Measurements from ENCODE around the gene SLC39A11. TPM values are rescaled to one million over a fixed set of nuclear protein-coding genes. Genes with fewer than 3 reads are reported as not detected.

Gene SLC39A11
- polyA plus RNA-seq, 1 donor from 2014 or later, result 8.0 TPM

DNA sequence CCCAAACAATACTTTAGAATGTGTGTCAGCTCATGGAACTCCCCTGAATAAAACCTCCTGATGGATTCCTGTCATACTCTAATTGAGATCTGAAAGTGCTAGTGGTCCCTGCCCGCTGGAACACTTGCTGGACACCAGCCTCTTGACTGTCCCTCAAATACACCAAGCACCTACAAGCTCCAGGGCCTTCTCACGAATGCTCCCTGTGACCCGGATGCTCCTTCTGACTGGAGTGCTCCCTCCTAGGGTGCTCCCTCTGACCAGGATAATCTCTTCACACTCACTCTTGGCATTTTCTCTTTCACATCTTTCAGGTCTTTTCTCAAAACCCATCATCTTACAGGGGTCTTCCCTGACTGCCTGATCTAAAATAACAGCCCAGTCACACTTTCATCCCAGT lies 205.9 kb downstream of the SLC39A11 start:
- H3K4me2 ChIP-seq (ENCODE audit: low read length), result no peak overlapping the region
- TF ChIP-seq TAF1 (IDR thresholded peaks at IDR 0.05; ENCODE audit: low read depth), result no peak
- no peak for TF ChIP-seq POLR2AphosphoS5 (IDR thresholded peaks at IDR 0.05)
- TF ChIP-seq, protein P1, sequence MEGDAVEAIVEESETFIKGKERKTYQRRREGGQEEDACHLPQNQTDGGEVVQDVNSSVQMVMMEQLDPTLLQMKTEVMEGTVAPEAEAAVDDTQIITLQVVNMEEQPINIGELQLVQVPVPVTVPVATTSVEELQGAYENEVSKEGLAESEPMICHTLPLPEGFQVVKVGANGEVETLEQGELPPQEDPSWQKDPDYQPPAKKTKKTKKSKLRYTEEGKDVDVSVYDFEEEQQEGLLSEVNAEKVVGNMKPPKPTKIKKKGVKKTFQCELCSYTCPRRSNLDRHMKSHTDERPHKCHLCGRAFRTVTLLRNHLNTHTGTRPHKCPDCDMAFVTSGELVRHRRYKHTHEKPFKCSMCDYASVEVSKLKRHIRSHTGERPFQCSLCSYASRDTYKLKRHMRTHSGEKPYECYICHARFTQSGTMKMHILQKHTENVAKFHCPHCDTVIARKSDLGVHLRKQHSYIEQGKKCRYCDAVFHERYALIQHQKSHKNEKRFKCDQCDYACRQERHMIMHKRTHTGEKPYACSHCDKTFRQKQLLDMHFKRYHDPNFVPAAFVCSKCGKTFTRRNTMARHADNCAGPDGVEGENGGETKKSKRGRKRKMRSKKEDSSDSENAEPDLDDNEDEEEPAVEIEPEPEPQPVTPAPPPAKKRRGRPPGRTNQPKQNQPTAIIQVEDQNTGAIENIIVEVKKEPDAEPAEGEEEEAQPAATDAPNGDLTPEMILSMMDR (IDR thresholded peaks at IDR 0.05; ENCODE audit: poor library complexity, severe bottlenecking), result no peak
- no peak for TF ChIP-seq MXI1 (conservative IDR thresholded peaks at IDR 0.05; ENCODE audit: poor library complexity, severe bottlenecking)
- no peak for TF ChIP-seq SMC3 (conservative IDR thresholded peaks at IDR 0.05; ENCODE audit: poor library complexity)
- no peak for TF ChIP-seq EP300 (conservative IDR thresholded peaks at IDR 0.05; ENCODE audit: poor library complexity, severe bottlenecking)
- TF ChIP-seq RAD21 (conservative IDR thresholded peaks at IDR 0.05), result no peak
- TF ChIP-seq, protein P2, sequence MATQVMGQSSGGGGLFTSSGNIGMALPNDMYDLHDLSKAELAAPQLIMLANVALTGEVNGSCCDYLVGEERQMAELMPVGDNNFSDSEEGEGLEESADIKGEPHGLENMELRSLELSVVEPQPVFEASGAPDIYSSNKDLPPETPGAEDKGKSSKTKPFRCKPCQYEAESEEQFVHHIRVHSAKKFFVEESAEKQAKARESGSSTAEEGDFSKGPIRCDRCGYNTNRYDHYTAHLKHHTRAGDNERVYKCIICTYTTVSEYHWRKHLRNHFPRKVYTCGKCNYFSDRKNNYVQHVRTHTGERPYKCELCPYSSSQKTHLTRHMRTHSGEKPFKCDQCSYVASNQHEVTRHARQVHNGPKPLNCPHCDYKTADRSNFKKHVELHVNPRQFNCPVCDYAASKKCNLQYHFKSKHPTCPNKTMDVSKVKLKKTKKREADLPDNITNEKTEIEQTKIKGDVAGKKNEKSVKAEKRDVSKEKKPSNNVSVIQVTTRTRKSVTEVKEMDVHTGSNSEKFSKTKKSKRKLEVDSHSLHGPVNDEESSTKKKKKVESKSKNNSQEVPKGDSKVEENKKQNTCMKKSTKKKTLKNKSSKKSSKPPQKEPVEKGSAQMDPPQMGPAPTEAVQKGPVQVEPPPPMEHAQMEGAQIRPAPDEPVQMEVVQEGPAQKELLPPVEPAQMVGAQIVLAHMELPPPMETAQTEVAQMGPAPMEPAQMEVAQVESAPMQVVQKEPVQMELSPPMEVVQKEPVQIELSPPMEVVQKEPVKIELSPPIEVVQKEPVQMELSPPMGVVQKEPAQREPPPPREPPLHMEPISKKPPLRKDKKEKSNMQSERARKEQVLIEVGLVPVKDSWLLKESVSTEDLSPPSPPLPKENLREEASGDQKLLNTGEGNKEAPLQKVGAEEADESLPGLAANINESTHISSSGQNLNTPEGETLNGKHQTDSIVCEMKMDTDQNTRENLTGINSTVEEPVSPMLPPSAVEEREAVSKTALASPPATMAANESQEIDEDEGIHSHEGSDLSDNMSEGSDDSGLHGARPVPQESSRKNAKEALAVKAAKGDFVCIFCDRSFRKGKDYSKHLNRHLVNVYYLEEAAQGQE (IDR thresholded peaks at IDR 0.05; ENCODE audit: borderline replicate concordance), result no peak
- no peak for TF ChIP-seq EZH2 (IDR thresholded peaks at IDR 0.05; ENCODE audit: borderline replicate concordance, insufficient read depth, low read length, poor library complexity, severe bottlenecking)
- no peaks in the 10 kb centered on the region for H3F3A ChIP-seq (ENCODE audit: insufficient read depth, low read length, poor library complexity, severe bottlenecking)
- H3K9ac ChIP-seq (ENCODE audit: low read length), result no peak overlapping the region
- no peaks in the 10 kb centered on the region for H3K9me3 ChIP-seq (ENCODE audit: low read length)
- no peaks in the 10 kb centered on the region for H3K27me3 ChIP-seq (ENCODE audit: insufficient read depth, low read depth, low read length)
- no peaks in the 10 kb centered on the region for H3K9me2 ChIP-seq (ENCODE audit: insufficient read depth, low read length)
- H3K27ac ChIP-seq (ENCODE audit: low read length), result no peak overlapping the region
- H3K36me3 ChIP-seq (ENCODE audit: insufficient read depth, low read length), result no peaks in the 10 kb centered on the region
- H4K20me1 ChIP-seq (ENCODE audit: insufficient read depth), result no peaks in the 10 kb centered on the region
- H3K79me2 ChIP-seq (replicated peaks; ENCODE audit: insufficient read depth, low read length), result no peaks in the 10 kb centered on the region
- H3K4me3 ChIP-seq (ENCODE audit: low read length), result no peak overlapping the region
- H2AFZ ChIP-seq (ENCODE audit: low read depth, low read length), result no peak overlapping the region

DNA sequence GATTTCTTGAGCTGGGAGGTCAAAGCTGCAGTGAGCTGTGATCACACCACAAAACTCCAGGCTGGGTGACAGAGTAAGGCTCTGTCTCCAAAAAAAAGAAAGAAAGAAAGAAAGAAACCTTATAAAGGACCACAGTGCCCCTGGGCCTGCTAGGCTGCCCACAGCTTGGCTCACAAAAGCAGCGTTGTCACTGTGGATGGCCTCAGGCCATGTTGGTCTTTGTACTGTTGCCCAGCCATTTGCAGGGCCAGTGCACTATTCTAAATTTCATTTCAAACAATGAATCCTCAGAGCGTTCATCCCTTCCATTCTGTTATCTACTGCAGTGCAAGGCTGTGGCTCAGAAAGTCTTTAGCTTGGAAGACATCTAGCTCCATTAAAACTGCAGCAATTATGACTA lies 208.4 kb downstream of the SLC39A11 start:
- H3K4me2 ChIP-seq (ENCODE audit: low read length), result no peak overlapping the region
- no peak overlapping the region for H2AFZ ChIP-seq (ENCODE audit: low read depth, low read length)

More for the DNA sequence above, 208.4 kb downstream of the SLC39A11 start:
- H3K27me3 ChIP-seq (ENCODE audit: insufficient read depth, low read depth, low read length), result no peaks in the 10 kb centered on the region
- no peaks in the 10 kb centered on the region for H3K79me2 ChIP-seq (replicated peaks; ENCODE audit: insufficient read depth, low read length)
- H3K9ac ChIP-seq (ENCODE audit: low read length), result no peak overlapping the region
- H3K4me3 ChIP-seq (ENCODE audit: low read length), result no peak overlapping the region
- TF ChIP-seq SMC3 (conservative IDR thresholded peaks at IDR 0.05; ENCODE audit: poor library complexity) (no peak), EZH2 (IDR thresholded peaks at IDR 0.05; ENCODE audit: borderline replicate concordance, insufficient read depth, low read length, poor library complexity, severe bottlenecking) (no peak), POLR2AphosphoS5 (IDR thresholded peaks at IDR 0.05) (no peak)
- no peaks in the 10 kb centered on the region for H3K9me3 ChIP-seq (ENCODE audit: low read length)
- no peaks in the 10 kb centered on the region for H3K36me3 ChIP-seq (ENCODE audit: insufficient read depth, low read length)
- H3K9me2 ChIP-seq (ENCODE audit: insufficient read depth, low read length), result no peaks in the 10 kb centered on the region
- no peak overlapping the region for H3K27ac ChIP-seq (ENCODE audit: low read length)
- no peaks in the 10 kb centered on the region for H4K20me1 ChIP-seq (ENCODE audit: insufficient read depth)
- H3F3A ChIP-seq (ENCODE audit: insufficient read depth, low read length, poor library complexity, severe bottlenecking), result no peaks in the 10 kb centered on the region
